Left hindlimb (tissue), 1 donor: ENCODE data around the gene MADD.

Experiments
- DNase-seq: peaks from one replicate; pipeline ENCODE4 v3.0.0-alpha.2; 2018

Gene MADD

DNA sequence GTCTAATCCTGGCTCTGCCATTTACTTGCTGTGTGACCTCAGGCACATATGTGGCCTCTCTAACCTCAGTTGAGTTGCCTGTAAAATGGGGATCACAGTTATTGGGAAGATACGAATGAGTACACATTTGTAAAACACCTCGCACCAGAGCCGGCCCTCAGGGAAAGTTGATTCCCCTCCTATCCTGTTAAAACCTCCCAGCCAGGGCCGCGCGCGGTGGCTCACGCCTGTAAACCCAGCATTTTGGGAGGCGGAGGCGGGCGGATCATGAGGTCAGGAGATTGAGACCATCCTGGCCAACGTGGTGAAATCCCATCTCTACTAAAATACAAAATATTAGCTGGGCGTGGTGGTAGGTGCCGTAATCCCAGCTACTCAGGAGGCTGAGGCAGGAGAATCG, 90.4 kb downstream of the MADD start:
- no peak for DNase-seq

DNA sequence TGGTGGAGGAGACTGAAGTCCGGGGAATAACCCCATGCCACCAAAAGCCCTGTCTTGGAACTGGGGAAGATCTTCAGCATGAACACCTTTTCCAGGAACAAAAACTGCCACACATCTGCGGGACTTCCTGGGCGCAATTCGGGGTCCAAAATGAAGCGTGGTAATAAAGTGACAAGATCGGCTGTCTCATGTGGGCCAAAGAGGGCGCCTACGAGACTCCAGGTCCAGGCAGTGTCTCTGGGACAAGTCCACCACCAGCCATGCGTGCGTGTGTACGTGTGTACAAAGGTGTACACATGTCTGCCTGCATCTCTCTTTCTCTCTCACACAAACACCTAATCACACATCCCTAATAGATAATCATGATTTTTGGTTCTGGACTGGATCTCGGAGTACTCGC, 91.5 kb downstream of the MADD start:
- DNase-seq, result no peak

DNA sequence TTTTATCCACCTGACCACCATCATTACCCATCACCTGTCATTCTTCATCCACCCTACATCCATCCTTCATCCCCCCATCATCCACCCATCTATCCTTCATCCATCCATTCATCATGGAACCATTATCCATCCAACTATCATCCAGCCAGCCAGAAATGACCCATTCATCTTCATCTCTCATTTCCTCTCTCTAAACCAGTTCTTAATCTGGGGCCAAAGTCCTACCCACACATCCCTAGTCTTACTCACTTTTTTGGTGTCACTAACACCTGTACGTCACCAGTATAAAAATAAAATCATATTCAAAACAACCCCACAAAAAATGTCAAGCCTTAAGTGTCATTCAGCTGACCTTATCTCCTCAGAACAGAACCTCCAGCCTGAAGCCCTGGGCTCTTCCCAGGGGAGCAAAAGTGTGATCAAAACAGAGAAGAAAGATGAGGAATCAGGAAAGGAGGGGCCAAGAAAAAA, 96.1 kb downstream of the MADD start:
- DNase-seq, result no peak

DNA sequence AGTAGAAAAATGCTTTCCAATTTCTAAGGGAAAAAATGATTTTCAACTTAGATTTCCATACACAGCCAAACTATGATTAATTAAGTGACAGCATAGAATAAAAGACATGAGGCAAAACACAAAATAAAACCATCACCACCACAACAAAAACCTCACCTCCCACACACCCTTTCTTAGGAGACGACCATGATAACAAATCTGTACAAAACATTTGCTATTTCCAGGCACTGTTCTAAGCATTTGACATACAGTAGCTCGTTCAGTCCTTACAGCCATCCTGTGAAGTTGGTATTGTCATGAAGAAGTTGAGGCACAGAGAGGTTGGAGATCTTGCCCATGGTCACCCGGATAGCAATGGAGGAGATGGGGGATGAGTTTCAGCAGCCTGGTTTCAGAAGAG, 99.7 kb downstream of the MADD start:
- no peak for DNase-seq

- DNase-seq, result no peak
These were observed 102.5 kb downstream of the MADD start for GRCh38 chr11:47372422-47372821.

DNA sequence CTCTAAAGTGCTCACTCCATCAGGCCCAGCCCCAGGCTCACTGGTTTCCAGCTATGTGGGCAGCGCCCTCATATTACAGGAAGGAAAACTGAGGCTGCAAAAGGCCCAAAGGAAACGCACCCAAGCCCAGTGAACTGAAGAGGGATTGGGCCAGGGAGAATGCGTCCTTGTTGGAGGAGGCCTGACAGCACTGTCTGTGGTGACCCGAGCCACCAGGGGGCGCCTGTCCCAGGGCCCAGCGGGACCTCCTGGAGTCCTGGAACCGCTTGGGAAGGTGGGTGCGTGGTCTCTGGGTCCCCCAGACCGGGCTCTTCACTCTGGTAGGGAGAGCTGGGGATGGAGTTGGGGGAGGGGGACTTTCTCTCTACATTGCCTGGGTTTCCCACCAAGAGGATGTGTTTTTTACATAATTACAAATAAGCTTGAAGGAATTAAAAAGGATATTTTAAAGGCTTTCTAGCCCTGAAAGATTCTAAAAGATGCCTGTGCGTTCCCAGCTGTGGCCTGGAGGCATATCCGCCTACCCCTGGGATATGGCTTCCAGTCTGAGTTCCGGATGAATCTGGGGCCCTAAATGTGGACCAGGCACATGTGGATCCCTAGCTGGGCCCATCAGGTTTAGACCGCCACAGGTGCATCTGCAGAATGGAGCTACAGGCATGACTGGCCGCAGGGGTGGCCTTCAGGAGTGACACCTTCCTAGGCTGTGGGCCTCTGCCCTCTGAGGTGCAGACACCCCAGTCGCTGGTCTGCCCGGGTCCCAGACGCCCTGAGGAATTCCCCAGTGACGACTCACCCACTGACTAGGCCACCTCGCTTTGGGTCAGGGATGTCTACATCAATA, 104.2 kb downstream of the MADD start:
- peak; percentile 83 for DNase-seq

- DNase-seq, result no peak
These were observed 104.7 kb downstream of the MADD start for GRCh38 chr11:47374720-47375019.

DNA sequence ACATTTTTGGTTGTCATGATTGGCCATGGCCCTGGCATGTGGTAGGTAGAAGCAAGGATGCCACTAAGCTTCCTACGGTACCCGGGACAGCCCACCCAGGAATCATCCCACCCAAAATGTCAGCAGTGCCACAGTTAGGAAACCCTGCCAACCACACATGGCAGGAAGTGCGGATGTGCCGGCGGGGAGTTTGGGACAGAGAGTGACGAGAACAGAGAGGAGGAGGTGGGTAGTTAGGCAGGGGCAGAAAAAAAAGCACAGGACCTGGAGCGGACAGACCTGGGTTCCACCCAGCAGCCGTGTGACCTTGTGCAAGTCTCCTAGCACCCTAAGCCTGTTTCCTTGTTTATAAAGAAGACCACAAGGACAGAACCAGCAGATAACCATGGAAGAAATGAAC, 105.1 kb downstream of the MADD start:
- no peak for DNase-seq

DNA sequence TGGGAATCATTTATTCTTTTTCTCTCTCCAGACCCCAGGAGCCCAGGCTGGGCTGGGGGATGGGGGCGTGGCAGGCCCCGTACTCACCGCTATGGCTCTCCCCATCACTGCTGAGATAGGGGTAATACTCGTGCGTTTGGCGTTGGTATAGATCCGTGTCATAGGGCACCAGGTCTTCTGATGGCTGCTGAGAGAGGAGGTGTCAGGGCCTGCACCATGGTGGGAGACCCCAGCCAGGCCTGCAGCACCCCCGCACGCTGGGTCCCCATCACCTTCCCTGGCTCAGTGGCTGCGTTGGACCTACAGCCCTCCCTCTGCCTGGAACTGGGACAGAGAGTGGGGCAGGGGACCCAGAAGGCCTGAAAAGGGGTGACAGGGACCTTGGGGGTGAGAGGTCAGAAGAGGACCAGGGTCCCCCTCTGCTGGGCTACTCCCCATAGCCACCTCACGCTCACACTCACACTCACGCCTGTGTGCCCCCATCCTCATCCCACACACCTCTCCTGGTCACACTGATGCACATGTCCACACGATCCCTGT, 105.7 kb downstream of the MADD start:
- no peak for DNase-seq

- no peak for DNase-seq
These were observed 106.2 kb downstream of the MADD start for GRCh38 chr11:47376107-47376524.

DNA sequence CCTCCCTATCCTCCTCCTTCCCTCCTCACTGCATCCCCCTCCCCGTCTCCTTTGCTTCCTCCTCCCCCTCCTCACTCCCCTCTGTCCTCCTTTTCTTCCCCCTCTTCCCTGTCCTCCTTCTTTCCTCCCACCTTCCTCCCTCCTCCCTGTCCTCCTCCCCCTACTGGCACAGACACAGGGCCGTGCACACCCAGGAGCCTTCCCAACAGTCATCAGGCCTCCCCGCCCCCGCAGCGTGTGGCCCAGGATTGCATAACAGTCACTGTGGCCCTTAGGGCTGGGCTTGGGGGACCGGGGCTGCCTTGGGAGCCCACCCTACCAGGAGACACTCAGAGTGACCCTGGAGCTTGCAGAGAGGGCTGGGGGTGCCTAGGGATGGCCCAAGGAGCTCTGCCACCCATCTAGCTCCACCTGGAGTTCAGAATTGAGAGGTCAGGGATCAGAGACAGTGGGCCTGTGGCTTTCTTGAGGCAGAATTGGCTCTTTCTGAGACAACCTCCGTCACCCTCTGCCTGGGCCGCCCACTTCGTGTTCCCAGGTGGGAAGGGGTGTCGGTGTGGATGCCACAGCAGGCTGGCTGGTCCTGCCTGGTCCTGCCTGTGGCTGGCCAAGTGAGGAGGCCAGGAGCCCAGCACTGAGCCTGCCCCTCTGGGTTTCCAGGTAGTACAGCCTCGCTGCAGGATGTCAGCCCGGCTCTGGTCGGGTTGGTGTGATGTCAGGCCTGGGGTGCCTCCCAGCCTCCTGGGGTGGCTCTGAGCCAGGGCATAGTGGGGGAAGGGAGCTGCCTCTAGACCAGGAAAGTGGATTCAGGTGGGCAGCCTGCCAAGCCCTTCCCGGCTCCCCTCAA, 106.8 kb downstream of the MADD start:
- no peak for DNase-seq

DNA sequence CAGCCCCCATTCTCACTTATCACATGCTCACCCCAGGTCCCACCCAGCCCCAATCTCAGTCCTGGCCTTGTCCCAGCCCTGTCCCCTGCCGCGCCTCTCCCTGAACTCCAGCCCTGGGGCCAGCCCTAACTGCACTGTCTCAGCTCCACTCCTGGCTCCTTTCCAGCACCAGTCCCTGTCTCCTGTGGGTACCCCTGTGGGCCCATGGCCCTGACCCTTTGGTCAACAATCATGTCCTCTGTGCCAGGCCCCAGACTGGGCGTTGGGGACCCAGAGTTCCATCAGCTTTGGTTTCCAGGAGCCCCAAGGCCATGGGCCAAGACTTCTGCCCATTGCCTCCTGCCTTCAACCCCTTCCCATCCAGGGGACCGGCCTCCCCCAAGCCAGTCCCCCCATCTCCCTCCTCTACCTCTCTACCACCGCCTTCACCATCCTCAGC, 107.7 kb downstream of the MADD start:
- no peak for DNase-seq

DNA sequence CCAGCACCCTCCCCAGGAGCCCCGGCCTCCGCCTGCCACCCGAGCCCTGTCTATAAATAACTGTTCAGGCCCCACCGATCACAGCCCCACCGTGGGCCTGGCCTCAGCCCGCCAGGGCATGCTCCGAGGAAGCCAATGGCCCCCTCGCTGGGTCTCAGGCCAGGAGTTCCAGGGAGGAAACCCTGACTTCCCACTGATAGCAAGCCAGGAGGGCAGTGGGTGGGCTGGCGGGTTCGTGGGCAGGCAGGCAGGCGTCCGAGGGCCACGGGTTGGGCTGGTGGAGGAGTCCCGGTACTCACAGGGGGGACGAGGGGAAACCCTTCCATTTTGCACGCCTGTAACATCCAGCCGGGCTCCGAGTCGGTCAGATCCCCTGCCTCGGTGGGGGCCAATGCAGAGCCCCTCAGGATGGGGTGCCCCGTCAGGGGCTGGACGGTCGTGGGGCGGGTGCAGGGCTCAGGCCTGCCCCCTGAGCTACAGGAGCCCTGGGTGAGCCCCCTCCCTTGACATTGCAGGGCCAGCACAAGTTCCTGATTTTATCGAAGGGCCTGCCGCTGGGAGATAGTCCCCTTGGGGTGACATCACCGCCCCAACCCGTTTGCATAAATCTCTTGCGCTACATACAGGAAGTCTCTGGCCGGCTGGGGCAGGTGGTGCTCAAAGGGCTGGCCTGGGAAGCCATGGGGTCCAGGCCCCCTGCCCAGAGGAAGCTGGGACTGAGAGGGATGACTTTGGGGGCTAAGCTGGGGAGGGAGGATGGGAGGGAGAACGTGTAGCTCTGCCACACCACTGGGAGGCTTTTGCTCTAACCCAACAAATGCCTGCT, 108.3 kb downstream of the MADD start, which contains the start of gene SPI1:
Gene SPI1, minus strand, starts transcription at position 538 of the 826 bp plus-strand sequence. Its CDS starts 194 bp downstream, at position 344.
- DNase-seq, result no peak

- DNase-seq, result no peak
These were observed 108.9 kb downstream of the MADD start for GRCh38 chr11:47378836-47379170.

GRCh38 chr11:47379317-47379716, 109.4 kb downstream of the MADD start:
- DNase-seq, result no peak
